NCI-H1436 (cell line): ENCODE results near the gene STT3B.

Experiments used
- DNase-seq: peaks from one replicate; lab custom pipeline; 2025; lab: John Stamatoyannopoulos, UW

Gene STT3B

GRCh38 chr3:31652296-31652695 is 119.6 kb downstream of the STT3B start:
- no peak for DNase-seq

- no peak for DNase-seq
These were observed 120.7 kb downstream of the STT3B start for GRCh38 chr3:31653464-31653863.

- no peak for DNase-seq
These were observed 122.3 kb downstream of the STT3B start for GRCh38 chr3:31654998-31655397.

GRCh38 chr3:31659246-31659645 is 126.5 kb downstream of the STT3B start:
- no peak for DNase-seq

GRCh38 chr3:31661286-31661685 is 128.6 kb downstream of the STT3B start:
- DNase-seq: no peak

GRCh38 chr3:31661993-31662670 is 129.4 kb downstream of the STT3B start:
- no peak for DNase-seq

- DNase-seq: no peak
These were observed 131.3 kb downstream of the STT3B start for GRCh38 chr3:31664031-31664430.

GRCh38 chr3:31667582-31667981 is 134.9 kb downstream of the STT3B start:
- DNase-seq: no peak

- no peak for DNase-seq
These were observed 135.5 kb downstream of the STT3B start for GRCh38 chr3:31668242-31668641.

- DNase-seq: no peak
These were observed 137.4 kb downstream of the STT3B start for GRCh38 chr3:31670136-31670535.

GRCh38 chr3:31670722-31671121 is 138.0 kb downstream of the STT3B start:
- no peak for DNase-seq

GRCh38 chr3:31671451-31671850 is 138.7 kb downstream of the STT3B start:
- DNase-seq: no peak

- no peak for DNase-seq
These were observed 139.3 kb downstream of the STT3B start for GRCh38 chr3:31671976-31672375.

- no peak for DNase-seq
These were observed 141.2 kb downstream of the STT3B start for GRCh38 chr3:31673950-31674349.

- DNase-seq: no peak
These were observed 143.8 kb downstream of the STT3B start for GRCh38 chr3:31676556-31676955.

GRCh38 chr3:31680072-31680870 is 147.5 kb downstream of the STT3B start:
- no peak for DNase-seq
